NCI-H2081 (cell line): Measurements from ENCODE around the gene PEX14.
A peak's percentile ranks its signal among the peaks of the same experiment; 100 is the strongest.

Experiments
- DNase-seq, 2 experiments: peaks; one replicate each; lab custom pipeline; 2025; lab: John Stamatoyannopoulos, UW

The PEX14 gene

GRCh38 chr1:10665930-10666850 lies 191.4 kb downstream of the PEX14 start:
- no peak for DNase-seq

GRCh38 chr1:10667861-10668761 lies 193.4 kb downstream of the PEX14 start:
- peak; percentile 44 to 57 for DNase-seq

GRCh38 chr1:10669570-10669969 lies 194.8 kb downstream of the PEX14 start:
- no peak for DNase-seq

- DNase-seq: no peak
Observed at GRCh38 chr1:10670190-10670589, 195.4 kb downstream of the PEX14 start.

GRCh38 chr1:10671090-10671489 lies 196.3 kb downstream of the PEX14 start:
- DNase-seq: peak; percentile 17 to 27

- no peak for DNase-seq
Observed at GRCh38 chr1:10671622-10672342, 197.0 kb downstream of the PEX14 start.

- DNase-seq: no peak
Observed at GRCh38 chr1:10672343-10673050, 197.7 kb downstream of the PEX14 start.

- no peak for DNase-seq
Observed at GRCh38 chr1:10673109-10673711, 198.5 kb downstream of the PEX14 start.

- DNase-seq: no peak
Observed at GRCh38 chr1:10674222-10674621, 199.5 kb downstream of the PEX14 start.

GRCh38 chr1:10674700-10675609 lies 200.2 kb downstream of the PEX14 start:
- peak; percentile 73 to 90 for DNase-seq

- DNase-seq: no peak
Observed at GRCh38 chr1:10675813-10676212, 201.1 kb downstream of the PEX14 start.

GRCh38 chr1:10676963-10677362 lies 202.2 kb downstream of the PEX14 start:
- DNase-seq: no peak

GRCh38 chr1:10677491-10678391 lies 203.0 kb downstream of the PEX14 start:
- no peak for DNase-seq

- DNase-seq: no peak
Observed at GRCh38 chr1:10678402-10678801, 203.7 kb downstream of the PEX14 start.

GRCh38 chr1:10678852-10679251 lies 204.1 kb downstream of the PEX14 start:
- no peak for DNase-seq

- DNase-seq: peak; percentile 65 to 83
Observed at GRCh38 chr1:10679496-10680220, 204.9 kb downstream of the PEX14 start.
